HepG2 (cell line): Measurements from ENCODE around the gene CORO7. TPM values are rescaled to one million over a fixed set of nuclear protein-coding genes. Genes with fewer than 3 reads are reported as not detected.

Source experiments
- AGO2 ChIP-seq: fragments of 200-400 bp; formaldehyde crosslinking; optimal IDR thresholded peaks from 2 replicates; pipeline ENCODE3; 2017; ENCODE audit warnings: mild to moderate bottlenecking, low read depth, low read length, moderate library complexity
- ATF7-NPFF ChIP-seq: sonication (generic); formaldehyde crosslinking; IDR thresholded peaks from 2 replicates; pipeline ENCODE4 v1.8.1; 2023; ENCODE audit warnings: mild to moderate bottlenecking, low read depth, missing genetic modification reagents, moderate library complexity
- CHD4 ChIP-seq: fragments of 200-600 bp; sonication (generic); IDR thresholded peaks from 2 replicates; pipeline ENCODE4 v1.7.0; 2017; ENCODE audit warnings: mild to moderate bottlenecking, low read length, borderline replicate concordance
- GABPA ChIP-seq, 2 experiments: IDR thresholded peaks; 2 replicates each; pipeline ENCODE4 v1.6.1; 2011 to 2016; ENCODE audit warnings: low read depth in 2 of 2, low read length in 1 of 2, missing biosample characterization in 1 of 2, missing genetic modification characterization in 1 of 2
- GATAD1 ChIP-seq: IDR thresholded peaks from 2 replicates; pipeline ENCODE4 v1.6.1; 2016; ENCODE audit warnings: missing genetic modification reagents, missing compliant biosample characterization
- GATAD2A ChIP-seq: IDR thresholded peaks from 2 replicates; pipeline ENCODE4 v1.6.1; 2016
- HNF1B ChIP-seq: sonication (generic); formaldehyde crosslinking; IDR thresholded peaks from 2 replicates; pipeline ENCODE4 v1.5.1; 2020; ENCODE audit warnings: mild to moderate bottlenecking, moderate library complexity, missing genetic modification reagents
- HNRNPLL ChIP-seq: fragments of 200-400 bp; formaldehyde crosslinking; IDR thresholded peaks from 2 replicates; pipeline ENCODE4 v1.6.1; 2017; ENCODE audit warnings: mild to moderate bottlenecking, low read depth, low read length; ENCODE audit not compliant: poor library complexity, severe bottlenecking
- HOXD1 ChIP-seq: sonication (generic); formaldehyde crosslinking; IDR thresholded peaks from 2 replicates; pipeline ENCODE4 v1.5.0; 2020; ENCODE audit warnings: missing genetic modification reagents
- KDM3A ChIP-seq: IDR thresholded peaks from 2 replicates; pipeline ENCODE4 v1.6.1; 2018; ENCODE audit warnings: low read depth, missing compliant biosample characterization
- MTA1 ChIP-seq: sonication (generic); formaldehyde crosslinking; IDR thresholded peaks from 2 replicates; pipeline ENCODE4 v1.4.0; 2020; ENCODE audit warnings: missing genetic modification reagents, mild to moderate bottlenecking, borderline replicate concordance
- SRSF1 ChIP-seq: fragments of 200-400 bp; formaldehyde crosslinking; optimal IDR thresholded peaks from 2 replicates; pipeline ENCODE3; 2017; ENCODE audit warnings: mild to moderate bottlenecking, low read depth, low read length, moderate library complexity
- STAG1 ChIP-seq: sonication (generic); formaldehyde crosslinking; IDR thresholded peaks from 2 replicates; pipeline ENCODE4 v1.4.0; 2020; ENCODE audit warnings: missing genetic modification reagents
- YY1 ChIP-seq: IDR thresholded peaks from 2 replicates; pipeline ENCODE4 v1.6.1; 2011; ENCODE audit warnings: low read length, low read depth, moderate library complexity, mild to moderate bottlenecking; ENCODE audit not compliant: insufficient read depth, insufficient replicate concordance
- ZFX ChIP-seq: sonication (generic); formaldehyde crosslinking; IDR thresholded peaks from 2 replicates; pipeline ENCODE4 v1.4.0; 2020; ENCODE audit warnings: mild to moderate bottlenecking, low read depth, missing genetic modification reagents, moderate library complexity
- ZMYM3 ChIP-seq: sonication (generic); formaldehyde crosslinking; IDR thresholded peaks from 2 replicates; pipeline ENCODE4 v1.5.1; 2020; ENCODE audit warnings: mild to moderate bottlenecking, missing genetic modification reagents
- ZNF160 ChIP-seq: sonication (generic); formaldehyde crosslinking; IDR thresholded peaks from 2 replicates; pipeline ENCODE4 v1.8.0; 2022; ENCODE audit warnings: mild to moderate bottlenecking, inconsistent platforms, missing genetic modification reagents
- ZNF282 ChIP-seq: fragments of 450-650 bp; IDR thresholded peaks from 2 replicates; pipeline ENCODE4 v1.6.1; 2018; ENCODE audit not compliant: partially characterized antibody
- polyA plus RNA-seq, 8 experiments: library from polyadenylated mRNA; depleted of rRNA in 3 of 8; stranded (reverse) in 7 of 8; unstranded in 1 of 8; fragments of >200 nt; fragmentation: Illumina TruSeq in 4 of 8; extraction: Trizol in 4 of 8; gene quantifications; 2 replicates each; pipeline versions ENCODE4 v1.2.1 to v1.2.3, GENCODE V29; 2011 to 2016; ENCODE audit warnings: low read depth in 4 of 8, missing spikeins in 1 of 8, mixed read lengths in 1 of 8; ENCODE audit not compliant: insufficient read depth in 1 of 8
- total RNA-seq, 5 experiments: library from RNA; depleted of rRNA; stranded (reverse); fragments of >200 nt; fragmentation: Illumina TruSeq; extraction: Trizol; gene quantifications; 2 replicates each; pipeline ENCODE4 v1.2.3, GENCODE V29; 2016; ENCODE audit warnings: low read depth in 1 of 5
- TF ChIP-seq, protein P1 (sequence below): conservative IDR thresholded peaks from 2 replicates; pipeline ENCODE4 v1.6.1; 2018; ENCODE audit warnings: missing genetic modification reagents

Gene CORO7
- total and polyA plus RNA-seq, 2 of the 13 experiments (the other 11 are each of a cell fraction or from before 2014, with no cell fraction given) = 9.9 to 14.3 TPM

DNA sequence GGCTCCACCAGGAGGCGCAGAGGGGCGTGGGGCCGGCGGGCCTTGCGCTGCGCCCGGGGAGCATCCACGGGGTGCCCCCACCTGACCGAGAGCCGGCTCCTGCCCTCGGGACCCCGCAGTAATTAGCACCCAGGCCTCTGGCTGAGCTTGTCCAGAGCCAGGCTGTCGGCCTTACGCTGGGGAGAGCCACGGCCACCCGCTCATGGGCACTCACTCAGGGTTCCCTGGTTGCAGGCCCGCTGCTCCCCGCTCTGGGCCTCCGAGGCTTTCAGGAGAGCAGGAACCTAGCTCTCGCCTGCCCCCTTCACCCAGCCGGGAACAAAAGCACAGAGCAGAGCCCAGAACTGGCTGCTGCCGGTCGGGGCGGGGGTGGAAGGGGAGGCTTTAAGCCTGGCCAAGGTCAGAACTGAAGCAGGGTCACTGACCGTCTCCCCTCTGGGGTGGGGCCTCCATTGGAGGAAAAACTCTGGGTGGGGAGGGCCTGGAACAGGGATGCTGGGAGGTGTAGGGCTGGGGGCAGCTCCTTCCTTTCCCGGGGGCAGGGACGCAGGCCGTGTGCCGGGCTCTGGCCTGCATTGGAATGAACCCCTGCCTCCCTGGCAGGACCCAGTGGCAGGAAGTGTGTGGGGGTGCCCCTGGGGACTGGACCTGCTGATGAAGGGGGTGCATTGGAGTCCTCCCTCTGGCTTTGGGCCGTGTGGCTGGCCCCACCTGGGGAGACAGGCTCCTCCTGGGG, 88.2 kb downstream of the CORO7 start (continued):
- TF ChIP-seq HNRNPLL = peak; percentile 48
- TF ChIP-seq MTA1 (CRISPR knock-in tag) = no peak; the same call in 1 of the 2 replicates
- no peak for TF ChIP-seq GABPA (IDR thresholded peaks at IDR 0.05; ENCODE audit: low read depth, low read length)
- 0 out of 2 replicates have a peak, but pooled peaks have one; percentile 27 for TF ChIP-seq GABPA (CRISPR knock-in tag; IDR thresholded peaks at IDR 0.05; ENCODE audit: low read depth)
- no peak for TF ChIP-seq KDM3A
- TF ChIP-seq CHD4 = no peak
- no peak for TF ChIP-seq ZNF282
- TF ChIP-seq ZMYM3 (CRISPR knock-in tag) = peak; percentile 90
- TF ChIP-seq AGO2 = peak; percentile 48
- TF ChIP-seq ATF7-NPFF (CRISPR knock-in tag) = peak; percentile 72; the same call in 1 of the 2 replicates
- peak; percentile 73 for TF ChIP-seq GATAD2A (CRISPR knock-in tag)
- peak; percentile 94 for TF ChIP-seq HNF1B (CRISPR knock-in tag)
- TF ChIP-seq STAG1 (CRISPR knock-in tag) = peak; percentile 79
- no peak for TF ChIP-seq YY1
- TF ChIP-seq ZFX (CRISPR knock-in tag) = peak; percentile 89
- TF ChIP-seq HOXD1 (CRISPR knock-in tag) = peak; percentile 66
- 0 out of 2 replicates have a peak, but pooled peaks have one; percentile 40 for TF ChIP-seq ZNF160 (CRISPR knock-in tag)
- TF ChIP-seq, protein P1, sequence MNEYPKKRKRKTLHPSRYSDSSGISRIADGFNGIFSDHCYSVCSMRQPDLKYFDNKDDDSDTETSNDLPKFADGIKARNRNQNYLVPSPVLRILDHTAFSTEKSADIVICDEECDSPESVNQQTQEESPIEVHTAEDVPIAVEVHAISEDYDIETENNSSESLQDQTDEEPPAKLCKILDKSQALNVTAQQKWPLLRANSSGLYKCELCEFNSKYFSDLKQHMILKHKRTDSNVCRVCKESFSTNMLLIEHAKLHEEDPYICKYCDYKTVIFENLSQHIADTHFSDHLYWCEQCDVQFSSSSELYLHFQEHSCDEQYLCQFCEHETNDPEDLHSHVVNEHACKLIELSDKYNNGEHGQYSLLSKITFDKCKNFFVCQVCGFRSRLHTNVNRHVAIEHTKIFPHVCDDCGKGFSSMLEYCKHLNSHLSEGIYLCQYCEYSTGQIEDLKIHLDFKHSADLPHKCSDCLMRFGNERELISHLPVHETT (CRISPR knock-in tag) = no peak
- peak; percentile 55; the same call in 1 of the 2 replicates for TF ChIP-seq GATAD1 (CRISPR knock-in tag)
- TF ChIP-seq SRSF1 = no peak
